Heart left ventricle (tissue), 13 donors: Measurements from ENCODE around the gene TRIOBP.

Source experiments
- POLR2A ChIP-seq, 2 donors: fragments of 450-650 bp; IDR thresholded peaks; one replicate each; pipeline ENCODE4 v1.6.1; 2017; ENCODE audit warnings: antibody characterized with exemption in 2 of 2, mild to moderate bottlenecking in 2 of 2, moderate library complexity in 2 of 2
- TF ChIP-seq, protein P1 (sequence below), 12 donors: fragments of 200-600 bp; sonication (generic) in 4 of 12; IDR thresholded peaks; one replicate each; pipeline versions ENCODE4 v1.5.0 to v1.8.0; 2018 to 2022; ENCODE audit warnings: antibody characterized with exemption in 12 of 12, mild to moderate bottlenecking in 5 of 12
- donor health status: ischemic (EF 13 %, LVEDD 7.1; RV severe dilation, severe dysfunction).
- donor health status: DM: no; HTN: yes; CAD: no.
- donor health status: DM: no; HTN: no; CAD: no.
- donor health status: ischemic (EF 25% LVEDD 6.9; RV normal size, moderate dysfunction).
- donor health status: ischemic (EF 25% LVEDD 5.7; RV mildly dilated, moderate dysfunction).
- donor health status: ischemic (EF 35%, LVEDD 5.7; RV mildly dilated, moderate dysfunction).
- donor health status: nonischemic (EF 11% LVEDD 7.7; RV severe dilation, severe dysfunction).
- donor health status: DM: yes; HTN: yes; CAD: no.
- donor health status: PGD.
- donor health status: ischemic (EF 29% LVEDD 5.4; RV normal size, mild dysfunction).
- donor health status: nonischemic (EF 23%, LVEDD 6.1; RV moderate dilation, normal function).

DNA sequence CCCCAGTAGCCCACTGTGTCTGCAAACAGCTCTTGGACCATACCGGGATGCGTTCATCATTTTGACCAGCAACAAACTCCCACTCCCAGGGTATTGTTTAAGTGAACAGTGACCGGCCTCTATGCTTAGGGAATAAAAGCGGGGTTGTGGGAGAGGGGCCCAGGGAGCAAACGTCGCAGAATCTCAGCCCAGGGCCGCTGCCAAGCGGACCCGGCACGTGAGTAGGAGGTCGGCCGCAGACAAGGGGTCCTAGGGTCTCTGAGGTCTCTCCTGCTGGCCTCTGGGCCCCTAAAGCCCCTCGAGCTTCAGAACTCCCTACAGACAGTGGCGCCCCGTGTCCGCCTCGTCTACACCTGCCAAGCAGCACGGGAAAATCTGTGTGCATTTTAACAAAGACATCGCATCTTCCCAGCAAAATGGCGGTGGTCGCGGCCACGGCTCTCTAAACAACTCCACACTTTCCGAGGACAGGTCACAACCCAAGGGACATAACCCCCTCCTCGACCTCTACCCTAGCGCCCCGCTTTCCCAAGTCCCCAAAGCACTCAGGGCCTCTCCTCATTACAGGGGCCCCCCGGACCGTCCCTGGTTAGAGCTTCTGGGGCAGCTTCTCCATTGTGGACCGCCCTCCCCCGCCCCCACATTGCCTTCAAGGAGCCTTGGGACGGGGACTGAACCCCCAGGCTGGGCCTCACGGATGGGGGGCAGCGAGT, 106.9 kb downstream of the TRIOBP start:
- TF ChIP-seq POLR2A (IDR thresholded peaks at IDR 0.05), result no peak
- TF ChIP-seq, protein P1, sequence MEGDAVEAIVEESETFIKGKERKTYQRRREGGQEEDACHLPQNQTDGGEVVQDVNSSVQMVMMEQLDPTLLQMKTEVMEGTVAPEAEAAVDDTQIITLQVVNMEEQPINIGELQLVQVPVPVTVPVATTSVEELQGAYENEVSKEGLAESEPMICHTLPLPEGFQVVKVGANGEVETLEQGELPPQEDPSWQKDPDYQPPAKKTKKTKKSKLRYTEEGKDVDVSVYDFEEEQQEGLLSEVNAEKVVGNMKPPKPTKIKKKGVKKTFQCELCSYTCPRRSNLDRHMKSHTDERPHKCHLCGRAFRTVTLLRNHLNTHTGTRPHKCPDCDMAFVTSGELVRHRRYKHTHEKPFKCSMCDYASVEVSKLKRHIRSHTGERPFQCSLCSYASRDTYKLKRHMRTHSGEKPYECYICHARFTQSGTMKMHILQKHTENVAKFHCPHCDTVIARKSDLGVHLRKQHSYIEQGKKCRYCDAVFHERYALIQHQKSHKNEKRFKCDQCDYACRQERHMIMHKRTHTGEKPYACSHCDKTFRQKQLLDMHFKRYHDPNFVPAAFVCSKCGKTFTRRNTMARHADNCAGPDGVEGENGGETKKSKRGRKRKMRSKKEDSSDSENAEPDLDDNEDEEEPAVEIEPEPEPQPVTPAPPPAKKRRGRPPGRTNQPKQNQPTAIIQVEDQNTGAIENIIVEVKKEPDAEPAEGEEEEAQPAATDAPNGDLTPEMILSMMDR (IDR thresholded peaks at IDR 0.05), result no peak
